HG02759 (cell line): Measurements from ENCODE around the gene RASIP1.

ENCODE experiments used
- ATAC-seq: cut with Tn5 transposase; IDR thresholded peaks from one replicate; pipeline ENCODE4 v1.9.1; 2021; ENCODE audit warnings: mild to moderate bottlenecking, moderate library complexity; ENCODE audit not compliant: unreplicated experiment

RASIP1 gene

DNA sequence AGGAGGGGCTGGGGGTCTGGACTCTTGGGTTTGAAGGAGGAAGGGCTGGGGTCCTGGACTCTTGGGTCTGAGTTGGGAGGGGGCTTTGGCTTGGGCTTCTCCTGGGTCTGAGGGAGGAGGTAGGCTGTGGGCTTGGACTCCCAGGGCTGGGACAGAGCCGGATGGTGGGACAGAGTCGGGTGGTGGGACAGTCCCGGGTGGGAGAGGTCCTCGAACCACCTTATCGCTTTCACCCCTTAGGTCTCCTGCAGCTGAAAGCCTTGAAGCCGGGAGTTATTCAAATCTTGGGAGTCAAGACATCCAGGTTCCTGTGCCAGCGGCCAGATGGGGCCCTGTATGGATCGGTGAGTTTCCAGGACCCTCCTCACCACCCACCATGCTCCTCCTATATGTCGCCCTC, 16.3 kb upstream of the RASIP1 start:
- no peak for ATAC-seq

DNA sequence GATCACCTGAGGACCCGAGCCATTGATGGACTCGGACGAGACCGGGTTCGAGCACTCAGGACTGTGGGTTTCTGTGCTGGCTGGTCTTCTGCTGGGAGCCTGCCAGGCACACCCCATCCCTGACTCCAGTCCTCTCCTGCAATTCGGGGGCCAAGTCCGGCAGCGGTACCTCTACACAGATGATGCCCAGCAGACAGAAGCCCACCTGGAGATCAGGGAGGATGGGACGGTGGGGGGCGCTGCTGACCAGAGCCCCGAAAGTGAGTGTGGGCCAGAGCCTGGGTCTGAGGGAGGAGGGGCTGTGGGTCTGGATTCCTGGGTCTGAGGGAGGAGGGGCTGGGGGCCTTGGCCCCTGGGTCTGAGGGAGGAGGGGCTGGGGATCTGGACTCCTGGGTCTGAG, 15.8 kb upstream of the RASIP1 start:
- no peak for ATAC-seq

DNA sequence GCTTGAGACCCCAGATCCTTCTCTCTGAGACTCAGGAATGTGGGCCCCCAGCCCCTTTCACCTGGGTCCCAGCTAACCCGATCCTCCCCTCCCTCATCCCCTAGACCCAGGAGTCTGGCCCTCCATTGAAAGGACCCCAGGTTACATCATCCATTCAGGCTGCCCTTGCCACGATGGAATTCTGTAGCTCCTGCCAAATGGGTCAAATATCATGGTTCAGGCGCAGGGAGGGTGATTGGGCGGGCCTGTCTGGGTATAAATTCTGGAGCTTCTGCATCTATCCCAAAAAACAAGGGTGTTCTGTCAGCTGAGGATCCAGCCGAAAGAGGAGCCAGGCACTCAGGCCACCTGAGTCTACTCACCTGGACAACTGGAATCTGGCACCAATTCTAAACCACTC, 15.4 kb upstream of the RASIP1 start:
- no peak for ATAC-seq

DNA sequence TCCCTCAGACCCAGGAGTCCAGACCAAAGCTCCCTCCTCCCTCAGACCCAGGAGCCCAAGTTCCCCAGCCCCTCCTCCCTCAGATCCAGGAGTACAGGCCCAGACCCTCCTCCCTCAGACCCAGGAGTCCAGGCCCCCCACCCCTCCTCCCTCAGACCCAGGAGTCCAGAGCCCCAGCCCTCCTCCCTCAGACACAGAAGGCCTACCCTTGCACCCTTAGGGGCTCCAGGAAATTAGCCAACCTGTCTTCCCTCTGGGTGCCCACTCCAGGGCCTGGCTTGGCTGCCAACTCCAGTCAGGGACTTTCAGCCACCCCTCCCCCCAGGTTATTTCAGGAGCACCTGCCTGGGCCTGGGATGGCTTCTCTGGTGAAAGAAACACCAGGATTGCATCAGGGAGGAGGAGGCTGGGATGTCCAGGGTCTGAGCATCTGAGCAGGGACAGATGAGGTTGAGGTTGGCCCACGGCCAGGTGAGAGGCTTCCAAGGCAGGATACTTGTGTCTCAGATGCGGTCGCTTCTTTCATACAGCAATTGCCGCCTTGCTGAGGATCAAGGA, 14.8 kb upstream of the RASIP1 start, which contains the start of gene FGF21:
FGF21 (plus strand) TSS at position 441 of the 558 bp plus-strand sequence. CDS start 713 bp downstream, outside the sequence.
- ATAC-seq, result no peak

DNA sequence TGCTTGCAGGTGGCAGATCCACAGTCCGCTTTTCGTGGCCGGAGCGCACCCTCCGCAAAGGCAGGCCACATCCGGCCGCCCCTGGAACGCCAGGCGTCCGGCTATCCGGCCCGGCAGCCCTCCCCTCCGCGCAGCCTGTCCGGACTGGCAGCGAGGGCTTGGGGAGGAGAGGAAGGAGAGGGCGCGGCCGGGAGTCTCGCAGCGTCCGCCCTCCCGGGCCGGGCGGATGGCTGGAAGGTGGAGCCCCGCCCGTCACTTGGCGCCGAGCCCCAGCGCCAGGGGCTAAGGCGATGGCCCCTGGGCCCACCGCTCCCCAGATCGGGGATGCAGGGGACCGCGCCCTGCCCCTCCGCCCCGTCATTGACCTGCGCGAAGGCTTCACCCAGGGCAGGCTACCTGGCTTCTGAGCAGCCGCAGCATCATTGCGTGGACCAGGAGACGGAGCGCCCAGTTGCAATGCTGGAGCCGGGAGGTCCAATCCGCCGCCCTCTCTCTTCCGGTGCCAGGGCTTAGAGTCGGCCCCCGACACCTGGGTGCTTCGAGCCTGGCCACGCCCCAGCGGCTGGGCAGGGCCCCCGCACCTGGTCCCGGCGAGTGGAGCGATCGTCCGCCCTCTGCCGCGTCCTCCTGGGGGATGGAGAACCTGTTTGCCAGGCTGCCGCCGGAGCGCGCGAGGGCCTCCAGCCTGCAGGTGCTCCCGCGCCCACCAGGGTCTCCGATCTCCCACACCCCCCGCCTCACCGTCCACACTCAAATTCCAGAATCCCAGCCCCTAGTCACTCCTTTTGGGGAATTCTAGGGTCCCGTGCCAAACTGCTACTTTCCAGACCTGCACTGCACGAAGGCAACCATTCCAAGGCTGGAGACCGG, 12.3 kb upstream of the RASIP1 start, which contains the start of gene FUT1:
FUT1 (minus strand) TSS at position 146 of the 870 bp plus-strand sequence. CDS start 1,360 bp downstream, outside the sequence.
- ATAC-seq, result no peak

DNA sequence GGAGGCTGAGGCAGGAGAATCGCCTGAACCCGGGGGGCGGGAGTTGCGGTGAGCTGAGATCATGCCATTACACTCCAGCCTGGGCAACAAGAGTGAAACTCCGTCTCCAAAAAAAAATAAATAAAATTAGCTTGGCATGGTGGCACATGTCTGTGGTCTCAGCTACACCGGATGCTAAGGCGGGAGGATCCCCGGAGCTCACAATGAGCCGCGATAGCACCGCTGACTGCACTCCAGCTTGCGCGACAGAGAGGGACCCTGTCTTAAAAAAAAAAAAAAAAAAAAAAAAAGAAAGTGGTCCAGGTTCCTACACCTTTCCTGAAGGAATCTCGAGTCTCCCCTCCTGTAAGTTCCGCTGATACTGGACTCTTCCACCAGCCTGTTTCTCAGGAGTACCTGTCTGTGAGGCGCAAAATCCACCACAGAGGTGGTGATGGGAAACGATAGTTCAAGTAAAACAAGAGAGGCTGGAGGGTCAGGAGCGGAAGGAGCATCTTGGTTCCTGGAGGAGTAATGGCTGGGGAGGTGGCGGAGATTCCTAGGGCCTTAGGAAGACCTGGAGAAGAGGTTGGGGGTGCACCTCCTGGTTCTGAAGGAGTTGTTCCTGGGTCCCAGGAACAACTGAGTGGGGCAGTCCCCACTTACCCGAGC, 11.6 kb upstream of the RASIP1 start:
- ATAC-seq, result no peak

DNA sequence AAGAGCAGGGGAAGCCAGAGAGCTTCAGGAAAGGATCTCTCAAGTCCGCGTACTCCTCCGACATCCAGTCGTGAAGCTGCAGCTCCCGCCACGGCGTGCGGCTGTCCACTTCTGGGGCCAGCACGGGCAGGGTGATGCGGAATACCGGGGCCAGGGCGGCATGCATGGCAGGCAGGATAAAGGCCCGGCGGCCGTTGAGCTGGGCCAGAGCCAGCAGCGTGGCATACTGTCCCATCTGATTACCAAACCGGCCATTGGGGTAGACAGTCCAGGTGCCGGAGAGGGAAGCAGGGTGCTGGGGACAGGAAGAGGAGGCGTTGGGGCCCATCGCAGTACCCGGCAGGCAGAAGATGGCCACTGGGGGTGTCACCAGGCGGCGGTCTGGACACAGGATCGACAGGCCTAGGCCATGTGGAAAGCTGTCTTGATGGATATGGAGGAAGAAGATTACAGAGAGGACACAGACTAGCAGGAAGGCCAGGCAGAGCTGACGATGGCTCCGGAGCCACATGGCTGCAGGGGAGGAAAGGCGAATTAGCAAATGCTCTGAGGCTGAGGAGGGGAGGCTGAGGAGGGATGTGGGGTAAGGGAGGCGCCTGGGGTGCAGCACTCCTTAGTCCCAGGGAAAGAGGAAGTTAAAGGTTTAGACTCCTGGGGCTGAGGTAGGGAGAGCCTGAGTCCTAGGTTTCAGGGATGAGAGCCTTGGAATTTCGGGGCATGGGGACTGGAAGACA, 10.5 kb upstream of the RASIP1 start:
- no peak for ATAC-seq

DNA sequence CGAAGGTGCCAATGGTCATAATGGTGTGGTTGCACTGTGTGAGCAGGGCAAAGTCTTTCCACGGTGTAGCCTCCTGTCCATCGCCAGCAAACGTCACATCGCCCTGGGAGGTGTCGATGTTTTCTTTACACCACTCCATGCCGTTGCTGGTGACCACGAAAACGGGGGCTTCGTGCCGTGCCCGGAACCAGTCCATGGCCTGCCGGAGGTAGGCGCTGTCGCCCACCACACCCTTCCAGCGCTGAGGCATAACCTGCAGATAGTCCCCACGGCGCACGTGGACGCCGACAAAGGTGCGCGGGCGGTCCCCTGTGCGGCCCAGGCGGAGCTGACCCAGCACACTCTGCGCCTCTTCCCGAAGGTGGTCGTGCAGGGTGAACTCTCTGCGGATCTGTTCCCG, 9.9 kb upstream of the RASIP1 start:
- ATAC-seq, result no peak

DNA sequence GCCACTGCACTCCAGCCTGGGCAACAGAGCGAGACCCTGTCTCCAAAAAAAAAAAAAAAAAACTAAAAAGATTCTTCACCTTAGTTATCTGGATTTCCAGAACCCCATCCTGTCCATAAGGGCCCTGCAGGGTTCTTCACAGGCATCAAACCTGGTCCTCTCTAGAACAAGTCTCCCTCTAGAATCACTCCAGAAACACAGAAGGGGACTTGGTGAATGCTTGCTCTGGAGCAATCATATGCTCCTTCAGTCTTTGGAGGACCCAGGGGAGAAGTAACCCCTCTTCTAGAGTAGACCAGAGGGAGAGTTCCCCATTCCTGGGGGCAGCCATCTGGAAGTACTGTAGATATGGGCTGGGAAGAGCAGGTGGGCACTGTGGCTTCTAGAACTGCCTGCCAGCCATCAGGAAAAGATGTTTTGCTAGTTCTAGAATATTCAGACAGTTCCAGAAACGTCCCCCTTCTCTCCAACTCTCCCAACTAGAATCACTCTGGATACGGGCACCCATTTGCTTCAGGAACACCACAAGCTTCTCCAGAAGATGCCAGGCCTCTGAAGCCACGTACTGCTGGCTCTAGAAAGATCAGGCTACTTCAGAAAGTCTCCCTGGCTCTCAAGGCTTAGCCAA, 9.3 kb upstream of the RASIP1 start:
- ATAC-seq, result no peak

DNA sequence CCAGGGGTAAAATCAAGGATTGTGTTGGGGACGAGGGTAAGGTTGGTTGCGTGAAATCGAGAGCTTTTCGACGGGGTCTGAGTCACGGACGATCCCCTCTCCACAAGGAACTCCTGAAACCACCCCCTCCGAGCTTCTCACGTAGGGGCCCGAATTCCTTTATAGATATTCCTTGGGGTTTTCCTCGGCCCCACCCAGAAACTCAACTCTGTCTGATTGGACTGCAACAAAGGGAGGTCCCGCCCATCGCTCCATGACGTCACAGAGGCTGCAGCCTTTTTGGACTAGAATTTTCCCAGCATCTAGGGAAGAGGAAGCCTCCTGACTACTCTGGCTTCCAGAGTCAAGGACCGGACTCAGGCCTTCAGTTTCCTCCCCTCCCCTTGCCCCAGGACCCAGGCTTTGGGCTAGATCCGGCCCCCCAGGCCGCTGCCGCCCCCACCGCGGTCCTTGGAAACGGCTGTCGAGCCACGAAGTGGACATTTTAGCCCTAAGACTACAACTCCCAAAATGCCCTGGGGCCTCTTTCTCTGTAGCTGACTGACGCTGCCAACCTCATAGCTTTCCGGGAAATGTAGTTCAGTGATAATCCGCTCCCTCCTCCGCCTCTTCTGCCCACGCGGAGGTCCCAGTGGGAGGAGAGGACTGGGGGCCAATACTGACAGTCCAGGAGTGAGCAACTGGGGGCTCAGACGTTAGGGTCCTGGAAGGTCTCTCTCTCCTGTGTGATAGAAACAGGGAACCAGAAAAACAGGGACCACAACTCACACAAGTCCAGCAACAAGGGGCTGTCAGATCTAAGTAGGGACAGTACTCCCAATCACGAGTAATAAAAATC, 6.5 kb upstream of the RASIP1 start, which contains the start of gene IZUMO1:
IZUMO1 (minus strand) TSS at position 172 of the 838 bp plus-strand sequence. CDS start 1,050 bp downstream, outside the sequence.
- no peak for ATAC-seq

DNA sequence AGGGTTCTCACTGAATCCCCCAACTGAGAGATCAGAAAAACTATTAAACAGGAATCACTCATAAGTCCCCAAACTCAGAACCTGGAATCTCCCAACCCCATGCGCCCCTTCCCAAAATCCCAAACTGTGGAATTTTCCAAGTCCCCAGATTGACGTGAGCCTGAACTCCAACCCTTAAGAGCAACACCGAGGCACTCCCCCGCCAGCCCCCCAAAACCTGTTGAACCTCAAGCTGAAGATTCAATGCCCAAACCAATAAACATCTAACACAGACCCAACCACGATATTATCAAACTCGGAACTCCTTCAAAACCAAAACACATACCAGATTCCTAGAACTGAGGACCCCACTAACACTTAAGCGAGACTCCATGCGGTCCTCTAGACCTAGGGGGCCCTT, 5.7 kb upstream of the RASIP1 start:
- ATAC-seq, result no peak

DNA sequence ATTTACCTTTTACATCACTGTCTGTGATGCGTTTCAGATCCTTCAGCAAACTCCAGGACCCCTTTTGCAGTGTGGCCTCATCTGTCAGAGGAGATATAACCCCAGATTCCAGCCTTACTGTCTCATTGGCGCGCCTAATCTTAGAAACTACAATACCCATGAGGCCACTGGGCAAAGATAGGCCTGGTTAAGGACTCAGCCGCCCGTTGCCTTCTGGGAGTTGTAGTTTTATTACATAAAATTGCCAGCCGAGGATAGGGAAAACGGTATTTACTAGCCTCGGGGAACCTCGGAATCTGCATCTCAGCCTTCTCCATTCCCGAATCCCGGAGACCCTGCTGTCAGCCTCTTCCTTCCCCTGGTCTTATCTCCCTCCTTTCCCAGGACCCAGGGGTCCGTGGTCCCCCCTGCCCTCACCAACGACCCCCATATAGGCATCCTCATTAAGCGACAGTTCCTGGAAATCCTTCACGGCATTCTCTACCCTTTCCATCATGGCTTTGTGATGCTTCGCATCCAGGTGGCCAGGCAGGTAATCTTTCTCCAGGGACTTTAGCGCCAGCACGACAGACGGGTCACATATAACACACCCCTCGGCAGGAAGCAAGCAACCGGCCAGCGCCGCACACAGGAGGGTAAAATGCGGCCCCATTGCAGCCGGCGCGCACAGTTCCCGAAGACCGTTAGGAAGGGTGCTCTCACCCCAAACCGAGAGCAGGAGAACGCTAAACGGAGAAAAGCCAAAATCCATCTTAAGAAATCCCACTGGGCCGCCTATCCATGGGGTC, 5.0 kb upstream of the RASIP1 start:
- ATAC-seq, result no peak

DNA sequence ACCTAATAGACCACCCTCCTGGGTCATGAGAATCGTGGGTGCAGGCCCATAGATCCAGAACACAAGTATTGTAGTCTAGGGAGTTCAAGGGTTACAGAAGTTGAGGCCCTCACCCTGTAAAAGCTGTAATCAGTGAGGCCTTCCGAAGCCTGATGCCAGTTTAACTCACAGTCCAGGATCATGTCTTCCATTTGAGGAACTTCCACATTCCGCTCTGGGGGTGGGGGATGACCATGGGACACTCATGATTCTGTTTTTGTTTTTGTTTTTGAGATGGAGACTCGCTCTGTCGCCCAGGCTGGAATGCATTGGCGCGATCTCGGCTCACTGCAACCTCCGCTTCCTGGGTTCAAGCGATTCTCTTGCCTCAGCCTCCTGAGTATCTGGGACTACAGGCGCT, 1.7 kb upstream of the RASIP1 start:
- ATAC-seq, result no peak

DNA sequence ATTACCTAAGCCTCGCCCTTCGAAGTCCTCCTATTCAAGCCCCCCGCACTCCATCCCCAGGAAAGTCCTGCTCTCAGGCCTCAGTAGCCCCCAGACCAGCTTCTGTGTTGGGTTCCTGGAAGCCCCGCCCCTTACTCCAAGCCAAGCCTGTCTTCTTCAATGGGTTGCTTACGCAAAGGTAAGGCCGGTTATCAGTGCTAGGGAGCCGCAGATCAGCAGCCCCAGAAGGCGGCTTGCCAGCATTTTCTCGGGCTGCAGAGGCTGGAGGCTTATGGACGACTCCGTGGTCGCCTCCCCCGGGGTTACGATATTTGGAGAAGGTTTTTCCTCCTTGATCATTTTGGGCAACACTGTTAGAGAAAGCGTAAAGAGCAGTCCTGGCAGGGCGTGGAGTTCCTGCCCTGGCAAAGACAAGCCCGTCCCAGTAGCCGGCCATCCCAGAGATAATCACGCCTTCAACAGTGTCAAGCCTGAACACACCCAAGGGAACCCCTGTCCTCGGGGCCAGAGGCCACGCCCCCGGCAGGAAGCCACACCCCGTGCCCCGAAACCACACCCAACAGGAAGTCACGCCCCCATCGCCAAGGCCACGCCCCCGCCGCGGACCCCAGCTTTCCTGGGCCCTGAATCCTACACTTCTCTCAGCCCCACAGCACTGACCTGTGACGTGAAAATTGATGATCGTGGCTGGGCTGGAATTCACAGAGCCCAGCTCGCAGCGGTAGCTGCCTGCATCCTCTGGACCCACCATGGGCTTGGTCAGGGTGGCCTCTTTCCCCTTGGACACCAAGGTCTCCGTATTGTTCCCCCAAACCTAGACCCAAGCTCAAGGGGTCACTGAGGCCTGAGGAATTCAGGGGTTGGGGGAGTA, 954 bp upstream of the RASIP1 start:
- no peak for ATAC-seq

DNA sequence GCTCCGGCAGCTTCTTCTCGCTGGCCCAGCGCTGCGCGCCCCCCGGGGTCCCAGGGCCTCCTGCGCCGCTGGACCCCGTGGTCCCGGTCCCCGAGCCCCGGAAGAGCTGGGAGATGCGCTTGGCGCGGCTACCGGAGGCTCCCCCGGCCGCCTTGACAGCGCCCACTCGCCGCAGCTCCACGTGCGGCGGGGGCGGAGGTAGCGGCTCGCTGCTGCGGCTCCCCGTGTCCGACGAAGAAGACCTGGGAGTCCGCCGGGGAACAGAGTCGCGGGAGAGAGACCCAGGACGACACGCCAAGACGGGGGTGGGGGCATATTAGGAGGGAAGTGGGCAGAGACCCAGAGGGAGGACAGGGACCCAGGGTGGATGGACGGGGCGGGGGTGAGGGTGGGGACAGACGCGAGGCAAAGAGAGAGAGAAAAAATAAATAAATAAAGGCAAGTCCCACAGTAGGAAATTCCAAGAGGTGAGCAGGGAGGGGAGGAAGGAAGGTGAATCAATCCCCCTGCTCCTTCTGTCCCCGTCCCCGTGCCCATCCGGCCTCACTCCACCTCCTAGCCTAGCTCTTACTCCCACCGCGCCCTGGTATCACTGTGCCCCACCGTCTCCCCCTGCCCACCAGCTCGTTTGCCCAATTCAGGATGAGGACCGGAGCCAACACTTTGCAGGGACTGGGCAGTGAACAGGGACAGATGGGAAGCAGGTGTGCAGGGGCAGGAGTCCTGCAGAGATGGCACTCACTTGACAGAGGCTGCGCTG, 826 bp downstream of the RASIP1 start:
- ATAC-seq, result no peak

DNA sequence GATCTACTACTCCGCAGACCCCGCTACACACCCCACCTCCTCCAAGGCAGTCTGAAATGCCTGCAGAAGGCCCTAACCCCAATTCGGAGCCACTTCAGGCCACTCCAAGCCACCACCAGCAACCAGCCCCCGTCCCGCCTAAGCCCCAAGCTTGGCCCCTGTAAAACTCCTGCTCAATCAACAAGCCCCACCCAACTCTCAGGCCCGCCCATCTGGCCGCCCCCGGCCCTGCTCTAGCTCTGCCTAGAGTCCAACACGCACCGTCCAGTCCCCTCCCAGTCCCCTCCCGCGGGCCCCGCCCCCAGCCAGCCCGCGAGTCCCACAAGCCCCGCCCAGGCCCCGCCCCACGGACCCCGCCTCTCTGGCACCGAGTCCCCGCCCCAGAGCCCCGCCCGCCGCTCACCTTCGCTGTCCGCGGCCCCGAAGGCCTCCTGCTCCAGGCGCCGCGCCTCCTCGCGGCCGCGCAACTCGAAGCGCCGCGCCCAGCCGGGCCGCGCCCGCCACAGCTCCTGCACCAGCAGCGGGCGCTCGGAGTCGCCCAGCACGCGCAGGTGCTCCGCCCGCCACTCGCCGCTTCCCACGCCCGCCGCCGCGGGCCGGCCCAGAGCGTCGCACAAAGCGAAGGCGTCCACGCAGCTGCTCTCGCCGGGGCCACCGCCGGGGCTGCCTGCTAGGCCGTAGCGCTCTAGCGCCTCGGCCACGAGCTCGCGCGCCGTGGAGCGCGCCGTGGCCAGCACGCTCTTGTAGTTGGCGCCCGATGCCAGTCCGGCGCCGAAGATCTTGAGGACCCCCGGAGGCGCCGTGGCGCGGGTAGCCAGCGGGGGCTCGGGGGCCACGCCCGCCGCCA, 1.6 kb downstream of the RASIP1 start:
- ATAC-seq, result peak; percentile 86
